Adrenal gland (tissue), 12 donors: Measurements from ENCODE around the gene DRC3. TPM values are rescaled to one million over a fixed set of nuclear protein-coding genes. Genes with fewer than 3 reads are reported as not detected.

ENCODE experiments used
- DNase-seq, 7 donors: peaks; one replicate each; pipeline ENCODE4 v3.0.0-alpha.2; 2019 to 2020
- H3K27ac ChIP-seq, 5 donors: fragments of 200-600 bp; sonication (generic) in 4 of 5; 1 replicate in 3 of 5; 2 replicates in 2 of 5; pipeline versions ENCODE4 v1.5.1 to v1.8.0; 2016 to 2020; ENCODE audit warnings: mild to moderate bottlenecking in 1 of 5
- H3K27me3 ChIP-seq: fragments of 200-600 bp; 2 replicates; pipeline ENCODE4 v1.8.0; 2021
- H3K36me3 ChIP-seq, 2 donors: fragments of 200-600 bp; replicated peaks in 1 of 2; 1 replicate in 1 of 2; 2 replicates in 1 of 2; pipeline versions ENCODE4 v1.5.1 to v1.8.0; 2018 to 2022
- H3K4me1 ChIP-seq, 2 donors: fragments of 200-600 bp; replicated peaks in 1 of 2; 1 replicate in 1 of 2; 2 replicates in 1 of 2; pipeline versions ENCODE4 v1.5.1 to v1.8.0; 2018 to 2021
- H3K4me3 ChIP-seq, 4 donors: fragments of 200-600 bp; sonication (generic) in 3 of 4; one replicate each; pipeline ENCODE4 v1.5.1; 2016 to 2018
- H3K9me3 ChIP-seq, 3 donors: fragments of 200-600 bp; sonication (generic) in 1 of 3; replicated peaks in 1 of 3; 1 replicate in 2 of 3; 2 replicates in 1 of 3; pipeline versions ENCODE4 v1.5.1 to v1.8.0; 2016 to 2021
- CTCF ChIP-seq, 6 experiments: fragments of 450-650 bp in 4 of 6; fragments of 200-600 bp in 2 of 6; sonication (generic) in 1 of 6; IDR thresholded peaks; 1 replicate in 5 of 6; 2 replicates in 1 of 6; pipeline versions ENCODE4 v1.5.1 to v1.8.0; 2016 to 2021; ENCODE audit warnings: antibody characterized with exemption in 6 of 6, mild to moderate bottlenecking in 2 of 6, moderate library complexity in 1 of 6
- POLR2A ChIP-seq, 2 donors: fragments of 450-650 bp; IDR thresholded peaks; one replicate each; pipeline ENCODE4 v1.6.1; 2017; ENCODE audit warnings: antibody characterized with exemption in 2 of 2, mild to moderate bottlenecking in 2 of 2, moderate library complexity in 1 of 2
- WGBS, 4 donors: extraction: QIAGEN DNeasy Blood & Tissue Kit in 2 of 4; methylation state at CpG; one replicate each; pipeline versions ENCODE4 v1.1.5 to v1.1.7; 2013 to 2017; 5-methylcytosine and 5-hydroxymethylcytosine counted together
- intact Hi-C, 2 donors: fragments of 100-400 bp; cut with DNase I; formaldehyde crosslinking; loops; one replicate each; pipeline versions ENCODE4 v1.14.1 to v1.15.0; 2022 to 2023
- polyA plus RNA-seq, 3 donors: library from polyadenylated mRNA; stranded (reverse); fragments of 200-250 nt in 2 of 3; fragments of 350-450 nt in 1 of 3; fragmentation: Illumina TruSeq in 1 of 3; extraction: RNeasy Lipid Tissue Mini Kit (QIAGEN cat#74804) in 1 of 3; gene quantifications; one replicate each; pipeline ENCODE4 v1.2.3, GENCODE V29; 2013 to 2014
- total RNA-seq, 9 donors: library from RNA; depleted of rRNA in 4 of 9; stranded (reverse); fragments of >200 nt in 4 of 9; fragments of 120-200 nt in 1 of 9; fragmentation: NEBNext Ultra II Directional in 1 of 9; extraction: Animal tissue kit (Norgen Biotek cat#: 25700) in 1 of 9; gene quantifications; one replicate each; pipeline versions ENCODE4 v1.1.0 to v1.2.4, GENCODE V29; 2013 to 2023
- donor health status: healthy with polysubstance abuse.
- donor health status: Bipolar disorder and iron deficiency.
- donor health status: DM: yes; HTN: yes; CAD: no.
- donor health status: DM: no; HTN: no; CAD: no.
- donor health status: DM: no; HTN: no; CAD: no.
- donor health status: DM: yes; HTN: yes; CAD: no.

DRC3 gene
- total and polyA plus RNA-seq, 12 donors: 0.17 to 21.3 (median 3.6) TPM

GRCh38 chr17:17934806-17935205 lies 37.9 kb upstream of the DRC3 start:
- Histone ChIP-seq H3K4me1 (peaks cover 26 to 66% of the 10 kb centered on the region in 2 donors), H3K27ac (peak overlapping the region; percentile 21 to 79 (median 49))

GRCh38 chr17:17935321-17936271 lies 37.1 kb upstream of the DRC3 start:
- no peaks in the 10 kb centered on the region for H3K36me3 ChIP-seq
- H3K27me3 ChIP-seq: no peaks in the 10 kb centered on the region
- TF ChIP-seq CTCF (IDR thresholded peaks at IDR 0.05): no peak
- peak in 1 of 2 donors; percentile 27 for TF ChIP-seq POLR2A (IDR thresholded peaks at IDR 0.05)
- peak overlapping the region in 4 of 5 donors; percentile 46 to 79 (median 63) for H3K27ac ChIP-seq
- H3K4me3 ChIP-seq: no peak overlapping the region
- intact Hi-C loops: no loop called here
- H3K9me3 ChIP-seq: no peaks in the 10 kb centered on the region
- DNase-seq: peak in 6 of 7 donors; percentile 62 to 82 (median 74)
- 37 to 45% (median 41%) methylated on average over 6 of the region's 6 CpGs for WGBS, 4 donors
- H3K4me1 ChIP-seq: peaks cover 24 to 66% of the 10 kb centered on the region in 2 donors

More at GRCh38 chr17:17934806-17935205, 37.9 kb upstream of the DRC3 start:
- H3K4me3 ChIP-seq: no peak overlapping the region
- no peaks in the 10 kb centered on the region for H3K27me3 ChIP-seq
- no peaks in the 10 kb centered on the region for H3K9me3 ChIP-seq
- H3K36me3 ChIP-seq: no peaks in the 10 kb centered on the region
- intact Hi-C loops: no loop called here
- peak in 1 of 7 donors; percentile 42 for DNase-seq
- 30 to 45% (median 40%) methylated on average over 2 to 3 of the region's 3 CpGs for WGBS, 4 donors
- TF ChIP-seq POLR2A (IDR thresholded peaks at IDR 0.05) (no peak), CTCF (IDR thresholded peaks at IDR 0.05) (no peak)

GRCh38 chr17:17937201-17937853 lies 35.3 kb upstream of the DRC3 start:
- TF ChIP-seq POLR2A (IDR thresholded peaks at IDR 0.05) (no peak), CTCF (IDR thresholded peaks at IDR 0.05) (no peak)
- Histone ChIP-seq H3K4me3 (no peak overlapping the region), H3K27ac (peak overlapping the region in 3 of 5 donors; percentile 39 to 56 (median 40)), H3K9me3 (no peaks in the 10 kb centered on the region), H3K4me1 (peaks cover 41 to 83% of the 10 kb centered on the region in 2 donors), H3K36me3 (no peaks in the 10 kb centered on the region), H3K27me3 (no peaks in the 10 kb centered on the region)
- WGBS, 4 donors: 78 to 84% (median 81%) methylated on average over 4 of the region's 4 CpGs
- DNase-seq: peak in 1 of 7 donors; percentile 50
- intact Hi-C loops: no loop called here

GRCh38 chr17:17937958-17938357 lies 34.7 kb upstream of the DRC3 start:
- no peaks in the 10 kb centered on the region for H3K36me3 ChIP-seq
- TF ChIP-seq CTCF (IDR thresholded peaks at IDR 0.05): no peak
- TF ChIP-seq POLR2A (IDR thresholded peaks at IDR 0.05): no peak
- peak in 1 of 7 donors; percentile 24 for DNase-seq
- H3K27me3 ChIP-seq: no peaks in the 10 kb centered on the region
- H3K4me3 ChIP-seq: no peak overlapping the region
- intact Hi-C loops: no loop called here
- 81 to 91% (median 86%) methylated on average over 5 of the region's 5 CpGs for WGBS, 4 donors
- no peaks in the 10 kb centered on the region for H3K9me3 ChIP-seq
- peak overlapping the region in 1 of 5 donors; percentile 40 for H3K27ac ChIP-seq
- H3K4me1 ChIP-seq: peaks cover 47 to 89% of the 10 kb centered on the region in 2 donors
